Omental fat pad (tissue), 4 donors: ENCODE results near the gene CCDC14. TPM values are rescaled to one million over a fixed set of nuclear protein-coding genes. Genes with fewer than 3 reads are reported as not detected.
"Not testable (repeated sequence)": the region's sequence is repeated elsewhere in the genome, so short reads cannot be mapped to it uniquely, and the experiment has no call there.

Experiments
- ATAC-seq: fragments of 150-250 bp; one replicate; pipeline ENCODE4 v1.9.1; 2016; ENCODE audit warnings: mild to moderate bottlenecking, moderate library complexity; ENCODE audit not compliant: low FRiP score
- DNase-seq: peaks from one replicate; pipeline ENCODE4 v3.0.0-alpha.2; 2019; ENCODE audit warnings: low spot score
- total RNA-seq, 4 donors: library from RNA; depleted of rRNA; stranded (reverse); fragments of >200 nt; gene quantifications; one replicate each; pipeline ENCODE4 v1.1.0, GENCODE V29; 2016
- TF ChIP-seq, protein P1 (sequence below), 3 donors: fragments of 450-650 bp; IDR thresholded peaks; one replicate each; pipeline ENCODE4 v1.5.1; 2016 to 2017; ENCODE audit warnings: antibody characterized with exemption in 3 of 3, mild to moderate bottlenecking in 3 of 3, moderate library complexity in 2 of 3

Gene CCDC14, protein sequence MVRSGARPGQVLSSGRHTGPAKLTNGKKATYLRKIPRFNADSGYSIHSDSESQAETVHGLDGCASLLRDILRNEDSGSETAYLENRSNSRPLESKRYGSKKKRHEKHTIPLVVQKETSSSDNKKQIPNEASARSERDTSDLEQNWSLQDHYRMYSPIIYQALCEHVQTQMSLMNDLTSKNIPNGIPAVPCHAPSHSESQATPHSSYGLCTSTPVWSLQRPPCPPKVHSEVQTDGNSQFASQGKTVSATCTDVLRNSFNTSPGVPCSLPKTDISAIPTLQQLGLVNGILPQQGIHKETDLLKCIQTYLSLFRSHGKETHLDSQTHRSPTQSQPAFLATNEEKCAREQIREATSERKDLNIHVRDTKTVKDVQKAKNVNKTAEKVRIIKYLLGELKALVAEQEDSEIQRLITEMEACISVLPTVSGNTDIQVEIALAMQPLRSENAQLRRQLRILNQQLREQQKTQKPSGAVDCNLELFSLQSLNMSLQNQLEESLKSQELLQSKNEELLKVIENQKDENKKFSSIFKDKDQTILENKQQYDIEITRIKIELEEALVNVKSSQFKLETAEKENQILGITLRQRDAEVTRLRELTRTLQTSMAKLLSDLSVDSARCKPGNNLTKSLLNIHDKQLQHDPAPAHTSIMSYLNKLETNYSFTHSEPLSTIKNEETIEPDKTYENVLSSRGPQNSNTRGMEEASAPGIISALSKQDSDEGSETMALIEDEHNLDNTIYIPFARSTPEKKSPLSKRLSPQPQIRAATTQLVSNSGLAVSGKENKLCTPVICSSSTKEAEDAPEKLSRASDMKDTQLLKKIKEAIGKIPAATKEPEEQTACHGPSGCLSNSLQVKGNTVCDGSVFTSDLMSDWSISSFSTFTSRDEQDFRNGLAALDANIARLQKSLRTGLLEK
- 10 to 100 TPM; 16.3 to 35.6 (median 29.1) TPM for total RNA-seq

GRCh38 chr3:123960781-123961507 is at the start of gene CCDC14:
Gene CCDC14 (minus strand): TSS chr3:123961229. CDS start chr3:123961173, 56 bp downstream.
- peak; percentile 100 for ATAC-seq
- TF ChIP-seq, protein P1, sequence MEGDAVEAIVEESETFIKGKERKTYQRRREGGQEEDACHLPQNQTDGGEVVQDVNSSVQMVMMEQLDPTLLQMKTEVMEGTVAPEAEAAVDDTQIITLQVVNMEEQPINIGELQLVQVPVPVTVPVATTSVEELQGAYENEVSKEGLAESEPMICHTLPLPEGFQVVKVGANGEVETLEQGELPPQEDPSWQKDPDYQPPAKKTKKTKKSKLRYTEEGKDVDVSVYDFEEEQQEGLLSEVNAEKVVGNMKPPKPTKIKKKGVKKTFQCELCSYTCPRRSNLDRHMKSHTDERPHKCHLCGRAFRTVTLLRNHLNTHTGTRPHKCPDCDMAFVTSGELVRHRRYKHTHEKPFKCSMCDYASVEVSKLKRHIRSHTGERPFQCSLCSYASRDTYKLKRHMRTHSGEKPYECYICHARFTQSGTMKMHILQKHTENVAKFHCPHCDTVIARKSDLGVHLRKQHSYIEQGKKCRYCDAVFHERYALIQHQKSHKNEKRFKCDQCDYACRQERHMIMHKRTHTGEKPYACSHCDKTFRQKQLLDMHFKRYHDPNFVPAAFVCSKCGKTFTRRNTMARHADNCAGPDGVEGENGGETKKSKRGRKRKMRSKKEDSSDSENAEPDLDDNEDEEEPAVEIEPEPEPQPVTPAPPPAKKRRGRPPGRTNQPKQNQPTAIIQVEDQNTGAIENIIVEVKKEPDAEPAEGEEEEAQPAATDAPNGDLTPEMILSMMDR (IDR thresholded peaks at IDR 0.05) = no peak

DNA sequence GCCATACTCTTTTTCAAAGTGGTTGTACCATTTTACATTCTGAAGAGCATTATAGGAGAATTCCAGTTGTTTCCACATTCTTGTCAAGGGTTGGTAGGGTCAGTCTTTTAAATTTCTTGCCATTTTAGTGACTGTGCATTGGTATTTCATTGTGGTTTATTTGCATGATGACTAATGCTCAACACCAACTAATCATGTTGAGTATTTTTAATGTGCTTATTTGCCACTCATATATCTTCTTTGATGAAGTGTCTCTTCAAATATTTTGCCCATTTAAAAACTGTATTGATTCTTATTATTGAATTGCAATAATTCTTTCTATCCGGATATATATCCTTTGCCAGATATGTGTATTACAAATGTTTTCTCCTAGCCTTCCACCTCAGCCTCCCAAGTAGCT is 47.3 kb upstream of the CCDC14 start:
- ATAC-seq = not testable (repeated sequence)

More at GRCh38 chr3:123960781-123961507, at the start of gene CCDC14:
- DNase-seq = peak; percentile 90

GRCh38 chr3:124007186-124007585 is 46.2 kb upstream of the CCDC14 start:
- DNase-seq (no peak), ATAC-seq (no peak)
- TF ChIP-seq, protein P1 (IDR thresholded peaks at IDR 0.05) = no peak

More for the DNA sequence above, 47.3 kb upstream of the CCDC14 start:
- DNase-seq = not testable (repeated sequence)

GRCh38 chr3:124002405-124003079 is 41.5 kb upstream of the CCDC14 start:
- not testable (repeated sequence) for DNase-seq, ATAC-seq

- not testable (repeated sequence) for DNase-seq, ATAC-seq
Measured at GRCh38 chr3:124001366-124001765, 40.3 kb upstream of the CCDC14 start.

DNA sequence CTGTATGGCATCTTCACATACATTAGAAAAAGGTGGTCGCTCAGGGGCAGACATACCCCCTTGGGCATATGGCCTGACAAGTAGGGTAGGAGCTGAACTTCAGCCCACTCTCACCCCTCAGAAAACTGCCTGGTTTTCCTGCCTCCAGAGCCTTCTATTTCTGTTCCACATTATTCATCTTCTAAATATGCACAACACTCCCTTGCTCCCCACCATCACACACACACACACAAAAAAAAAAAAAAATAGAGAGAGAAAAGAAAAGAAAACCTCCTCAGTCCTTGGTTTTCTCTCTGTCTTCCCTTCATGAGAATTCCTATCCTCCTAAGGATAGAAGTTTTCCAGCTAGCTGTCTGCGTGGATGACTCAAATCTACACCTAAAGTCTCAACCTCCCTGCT is 36.5 kb upstream of the CCDC14 start:
- DNase-seq = no peak

GRCh38 chr3:123993818-123994217 is 32.8 kb upstream of the CCDC14 start:
- DNase-seq (no peak), ATAC-seq (no peak)
- TF ChIP-seq, protein P1 (IDR thresholded peaks at IDR 0.05) = no peak

More for the DNA sequence above, 36.5 kb upstream of the CCDC14 start:
- TF ChIP-seq, protein P1 (IDR thresholded peaks at IDR 0.05) = no peak
- no peak for ATAC-seq

GRCh38 chr3:123991730-123992588 is 30.9 kb upstream of the CCDC14 start, which contains the start of gene ROPN1:
Gene ROPN1 (minus strand): TSS chr3:123992124. CDS start chr3:123980481, 11,643 bp downstream.
- peak; percentile 90 for ATAC-seq
- DNase-seq = not testable (repeated sequence)
